K562 (cell line): ENCODE results near the gene TMEM11.

ENCODE experiments used
- BRCA1 ChIP-seq, 2 experiments: fragments of 450-650 bp in 1 of 2; sonication (generic) in 1 of 2; formaldehyde crosslinking in 1 of 2; IDR thresholded peaks; 2 replicates each; pipeline versions ENCODE4 v1.5.0 to v1.6.1; 2017 to 2020; ENCODE audit warnings: mild to moderate bottlenecking in 1 of 2, missing genetic modification reagents in 1 of 2
- CHD2 ChIP-seq: IDR thresholded peaks from 2 replicates; pipeline ENCODE4 v1.6.1; 2011; ENCODE audit warnings: low read depth, low read length
- EHMT2 ChIP-seq: fragments of 450-650 bp; IDR thresholded peaks from 2 replicates; pipeline ENCODE4 v1.6.1; 2018; ENCODE audit warnings: antibody characterized with exemption
- ELF1 ChIP-seq: fragments of 200-800 bp; sonication (Bioruptor generic); IDR thresholded peaks from 2 replicates; pipeline ENCODE4 v1.6.1; 2016; ENCODE audit warnings: missing genetic modification characterization, missing compliant biosample characterization
- KDM1A ChIP-seq, 2 experiments: fragments of 450-650 bp; IDR thresholded peaks; 2 replicates each; pipeline ENCODE4 v1.6.1; 2016; ENCODE audit warnings: mild to moderate bottlenecking in 2 of 2
- KLF16 ChIP-seq: IDR thresholded peaks from 2 replicates; pipeline ENCODE4 v1.6.1; 2016; ENCODE audit warnings: antibody characterized with exemption
- PHF8 ChIP-seq: fragments of 200-600 bp; sonication (generic); IDR thresholded peaks from 2 replicates; pipeline ENCODE4 v1.6.1; 2012; ENCODE audit warnings: mixed run types, mild to moderate bottlenecking, inconsistent platforms, low read length, moderate library complexity, borderline replicate concordance
- POLR2A ChIP-seq: fragments of 450-650 bp; conservative IDR thresholded peaks from 2 replicates; pipeline ENCODE4 v1.6.1; 2016
- SRF ChIP-seq, 2 experiments: fragments of 250-450, 450-650 bp in 1 of 2; sonication (Bioruptor Pico) in 1 of 2; sonication (generic) in 1 of 2; formaldehyde crosslinking; IDR thresholded peaks; 2 replicates each; pipeline versions ENCODE4 v1.5.0 to v1.5.1; 2020 to 2022; ENCODE audit warnings: mild to moderate bottlenecking in 1 of 2, missing genetic modification reagents in 1 of 2
- SRSF9 ChIP-seq: fragments of 200-400 bp; formaldehyde crosslinking; IDR thresholded peaks from 2 replicates; pipeline ENCODE4 v1.6.1; 2017; ENCODE audit warnings: low read depth, low read length, borderline replicate concordance
- TCF7L2 ChIP-seq: fragments of 150-350 bp; IDR thresholded peaks from 2 replicates; pipeline ENCODE4 v1.6.1; 2016; ENCODE audit warnings: low read depth, mild to moderate bottlenecking, low read length, moderate library complexity
- TF ChIP-seq, protein P1 (sequence below): fragments of 250-450 bp; sonication (Bioruptor Pico); IDR thresholded peaks from 2 replicates; pipeline ENCODE4 v1.8.0; 2021; ENCODE audit warnings: borderline replicate concordance, mild to moderate bottlenecking, moderate library complexity; ENCODE audit not compliant: poor library complexity, severe bottlenecking
- TF ChIP-seq, protein P2 (sequence below): conservative IDR thresholded peaks from 2 replicates; pipeline ENCODE4 v1.6.1; 2011; ENCODE audit warnings: low read depth, mild to moderate bottlenecking, low read length; ENCODE audit not compliant: control insufficient read depth
- TF ChIP-seq, protein P3 (sequence below): sonication (generic); formaldehyde crosslinking; IDR thresholded peaks from 2 replicates; pipeline ENCODE4 v1.9.0; 2022; ENCODE audit warnings: mild to moderate bottlenecking, missing genetic modification reagents

DNA sequence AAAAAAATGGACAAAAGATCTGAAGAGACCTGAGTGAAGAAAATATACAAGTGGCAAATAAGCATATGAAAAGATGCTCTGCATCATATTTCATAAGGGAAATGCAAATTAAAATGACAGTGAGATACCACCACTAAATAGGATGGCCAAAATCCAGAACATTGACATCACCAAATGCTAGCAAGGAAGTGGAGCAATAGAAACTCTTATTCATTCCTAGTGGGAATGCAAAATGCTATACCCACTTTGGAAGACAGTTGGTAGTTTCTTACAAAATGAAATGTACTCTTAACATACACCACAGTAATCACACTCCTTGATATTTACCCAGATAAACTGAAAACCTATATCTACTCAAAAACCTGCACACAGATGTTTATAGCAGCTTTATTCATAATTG lies 53.6 kb downstream of the TMEM11 start:
- no peak for TF ChIP-seq CHD2
- TF ChIP-seq SRSF9 = no peak
- no peak for TF ChIP-seq EHMT2
- TF ChIP-seq, protein P1, sequence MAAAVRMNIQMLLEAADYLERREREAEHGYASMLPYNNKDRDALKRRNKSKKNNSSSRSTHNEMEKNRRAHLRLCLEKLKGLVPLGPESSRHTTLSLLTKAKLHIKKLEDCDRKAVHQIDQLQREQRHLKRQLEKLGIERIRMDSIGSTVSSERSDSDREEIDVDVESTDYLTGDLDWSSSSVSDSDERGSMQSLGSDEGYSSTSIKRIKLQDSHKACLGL = no peak
- TF ChIP-seq, protein P2, sequence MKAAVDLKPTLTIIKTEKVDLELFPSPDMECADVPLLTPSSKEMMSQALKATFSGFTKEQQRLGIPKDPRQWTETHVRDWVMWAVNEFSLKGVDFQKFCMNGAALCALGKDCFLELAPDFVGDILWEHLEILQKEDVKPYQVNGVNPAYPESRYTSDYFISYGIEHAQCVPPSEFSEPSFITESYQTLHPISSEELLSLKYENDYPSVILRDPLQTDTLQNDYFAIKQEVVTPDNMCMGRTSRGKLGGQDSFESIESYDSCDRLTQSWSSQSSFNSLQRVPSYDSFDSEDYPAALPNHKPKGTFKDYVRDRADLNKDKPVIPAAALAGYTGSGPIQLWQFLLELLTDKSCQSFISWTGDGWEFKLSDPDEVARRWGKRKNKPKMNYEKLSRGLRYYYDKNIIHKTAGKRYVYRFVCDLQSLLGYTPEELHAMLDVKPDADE = no peak
- TF ChIP-seq PHF8 = no peak
- TF ChIP-seq, protein P3, sequence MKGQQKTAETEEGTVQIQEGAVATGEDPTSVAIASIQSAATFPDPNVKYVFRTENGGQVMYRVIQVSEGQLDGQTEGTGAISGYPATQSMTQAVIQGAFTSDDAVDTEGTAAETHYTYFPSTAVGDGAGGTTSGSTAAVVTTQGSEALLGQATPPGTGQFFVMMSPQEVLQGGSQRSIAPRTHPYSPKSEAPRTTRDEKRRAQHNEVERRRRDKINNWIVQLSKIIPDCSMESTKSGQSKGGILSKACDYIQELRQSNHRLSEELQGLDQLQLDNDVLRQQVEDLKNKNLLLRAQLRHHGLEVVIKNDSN (CRISPR knock-in tag) = no peak
- TF ChIP-seq SRF (CRISPR knock-in tag; IDR thresholded peaks at IDR 0.05) = no peak
- TF ChIP-seq BRCA1 (IDR thresholded peaks at IDR 0.05) = no peak
- no peak for TF ChIP-seq BRCA1 (CRISPR knock-in tag; IDR thresholded peaks at IDR 0.05)
- TF ChIP-seq POLR2A = no peak
- no peak for TF ChIP-seq TCF7L2
- TF ChIP-seq KLF16 = no peak
- no peak for TF ChIP-seq KDM1A (IDR thresholded peaks at IDR 0.05)
- TF ChIP-seq ELF1 = no peak
